PFSK-1 (cell line): Measurements from ENCODE around the gene GFI1.

Experiments used
- POLR2AphosphoS5 ChIP-seq: IDR thresholded peaks from 2 replicates; pipeline ENCODE4 v1.6.1; 2012; ENCODE audit warnings: low read depth, mild to moderate bottlenecking, control low read depth, low read length, moderate library complexity
- SIN3A ChIP-seq: IDR thresholded peaks from 2 replicates; pipeline ENCODE4 v1.6.1; 2012; ENCODE audit warnings: mild to moderate bottlenecking, low read length, moderate library complexity, borderline replicate concordance; ENCODE audit not compliant: insufficient read depth

DNA sequence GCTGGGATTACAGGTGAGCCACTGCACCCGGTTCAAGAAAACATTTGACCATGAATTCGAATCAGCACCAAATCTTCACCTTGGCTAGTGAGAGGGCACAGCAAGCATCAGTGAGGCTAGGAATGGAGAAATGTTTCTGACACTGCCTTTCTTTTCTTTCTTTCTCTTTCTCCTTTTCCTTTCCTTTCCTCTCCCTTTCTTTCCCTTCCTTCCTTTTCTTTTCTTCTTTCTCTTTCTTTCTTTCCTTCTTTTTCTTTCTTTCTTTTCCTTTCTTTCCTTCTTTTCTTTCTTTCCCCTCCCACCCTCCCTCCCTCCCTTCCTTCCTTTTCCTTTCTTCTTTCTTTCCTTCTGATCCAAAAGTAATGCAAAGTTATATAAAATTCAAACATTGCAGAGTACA is 40.9 kb downstream of the GFI1 start:
- TF ChIP-seq POLR2AphosphoS5, result no peak
- no peak for TF ChIP-seq SIN3A
